MM.1S (cell line): ENCODE data around the gene RAB10.

ENCODE experiments used
- DNase-seq: peaks from one replicate; pipeline ENCODE4 v3.0.0-alpha.2; 2015
- H2AFZ ChIP-seq: fragments of 300-600 bp; sonication (generic); 2 replicates; pipeline ENCODE4 v1.6.0; 2016; ENCODE audit warnings: antibody characterized with exemption, low read length
- H3F3A ChIP-seq: fragments of 300-600 bp; sonication (generic); 2 replicates; pipeline ENCODE4 v1.6.1; 2016; ENCODE audit warnings: mild to moderate bottlenecking, antibody characterized with exemption, low read length, moderate library complexity, mixed read lengths; ENCODE audit not compliant: insufficient read depth
- H3K27ac ChIP-seq: fragments of 300-600 bp; sonication (generic); 2 replicates; pipeline ENCODE4 v1.5.1; 2016; ENCODE audit warnings: mild to moderate bottlenecking, low read length
- H3K27me3 ChIP-seq: fragments of 300-600 bp; sonication (generic); replicated peaks from 2 replicates; pipeline ENCODE4 v1.6.0; 2016; ENCODE audit warnings: low read length; ENCODE audit not compliant: insufficient read depth
- H3K36me3 ChIP-seq: fragments of 300-600 bp; sonication (generic); replicated peaks from 2 replicates; pipeline ENCODE4 v1.6.1; 2016; ENCODE audit warnings: mild to moderate bottlenecking, low read length, mixed read lengths; ENCODE audit not compliant: insufficient read depth
- H3K4me1 ChIP-seq: fragments of 300-600 bp; sonication (generic); 2 replicates; pipeline ENCODE4 v1.6.1; 2016; ENCODE audit warnings: low read length, mixed read lengths
- H3K4me2 ChIP-seq: fragments of 300-600 bp; sonication (generic); 2 replicates; pipeline ENCODE4 v1.6.0; 2016; ENCODE audit warnings: low read depth, low read length
- H3K4me3 ChIP-seq: fragments of 300-600 bp; sonication (generic); 2 replicates; pipeline ENCODE4 v1.5.1; 2016; ENCODE audit warnings: low read length, mixed read lengths
- H3K79me2 ChIP-seq: fragments of 300-600 bp; sonication (generic); 2 replicates; pipeline ENCODE4 v1.6.1; 2016; ENCODE audit warnings: mixed run types, low read length, mixed read lengths
- H3K9ac ChIP-seq: fragments of 300-600 bp; sonication (generic); 2 replicates; pipeline ENCODE4 v1.6.1; 2016; ENCODE audit warnings: low read length, mixed read lengths
- H3K9me2 ChIP-seq: fragments of 300-600 bp; sonication (generic); replicated peaks from 2 replicates; pipeline ENCODE4 v1.6.1; 2016; ENCODE audit warnings: mild to moderate bottlenecking, low read length, mixed read lengths; ENCODE audit not compliant: insufficient read depth
- H3K9me3 ChIP-seq: fragments of 300-600 bp; sonication (generic); replicated peaks from 2 replicates; pipeline ENCODE4 v1.6.1; 2016; ENCODE audit warnings: mild to moderate bottlenecking, low read length, mixed read lengths; ENCODE audit not compliant: insufficient read depth
- H4K20me1 ChIP-seq: fragments of 300-600 bp; sonication (generic); 2 replicates; pipeline ENCODE4 v1.6.1; 2016; ENCODE audit warnings: mild to moderate bottlenecking, low read length, moderate library complexity, mixed read lengths; ENCODE audit not compliant: insufficient read depth
- CTCF ChIP-seq: fragments of 300-600 bp; sonication (generic); IDR thresholded peaks from 2 replicates; pipeline ENCODE4 v1.5.1; 2016; ENCODE audit warnings: antibody characterized with exemption, low read length, mixed read lengths
- EZH2 ChIP-seq: fragments of 300-600 bp; sonication (generic); optimal IDR thresholded peaks from 2 replicates; pipeline ENCODE3; 2017; ENCODE audit warnings: low read depth, mild to moderate bottlenecking, antibody characterized with exemption, low read length, mixed read lengths
- EZH2phosphoT487 ChIP-seq: fragments of 300-600 bp; sonication (generic); IDR thresholded peaks from 2 replicates; pipeline ENCODE4 v1.6.1; 2018; ENCODE audit warnings: antibody characterized with exemption, low read length

RAB10 gene

GRCh38 chr2:26168785-26169184 is 134.9 kb downstream of the RAB10 start:
- Histone ChIP-seq H3K27ac (no peak overlapping the region), H3K9me2 (no peaks in the 10 kb centered on the region), H3K27me3 (peaks cover 8% of the 10 kb centered on the region), H4K20me1 (no peaks in the 10 kb centered on the region), H2AFZ (no peak overlapping the region), H3K79me2 (no peaks in the 10 kb centered on the region), H3K9me3 (no peaks in the 10 kb centered on the region), H3K4me3 (no peak overlapping the region), H3K36me3 (no peaks in the 10 kb centered on the region), H3K4me2 (no peak overlapping the region), H3K9ac (no peak overlapping the region), H3F3A (no peaks in the 10 kb centered on the region), H3K4me1 (no peaks in the 10 kb centered on the region)
- TF ChIP-seq CTCF (no peak), EZH2 (no peak), EZH2phosphoT487 (no peak)
- DNase-seq, result no peak

GRCh38 chr2:26169226-26169625 is 135.3 kb downstream of the RAB10 start:
- no peak overlapping the region for H3K27ac ChIP-seq

GRCh38 chr2:26169681-26170414 is 136.0 kb downstream of the RAB10 start:
- no peaks in the 10 kb centered on the region for H3K4me1 ChIP-seq
- no peaks in the 10 kb centered on the region for H3K9me3 ChIP-seq
- DNase-seq, result no peak
- H3K9ac ChIP-seq, result no peak overlapping the region
- peaks cover 17% of the 10 kb centered on the region for H3K27me3 ChIP-seq
- H3F3A ChIP-seq, result no peaks in the 10 kb centered on the region
- H3K9me2 ChIP-seq, result no peaks in the 10 kb centered on the region
- H4K20me1 ChIP-seq, result no peaks in the 10 kb centered on the region
- no peak overlapping the region for H3K4me2 ChIP-seq
- no peak overlapping the region for H3K27ac ChIP-seq
- no peaks in the 10 kb centered on the region for H3K79me2 ChIP-seq
- no peak for TF ChIP-seq EZH2
- no peak for TF ChIP-seq EZH2phosphoT487
- no peak for TF ChIP-seq CTCF
- H3K4me3 ChIP-seq, result no peak overlapping the region
- H2AFZ ChIP-seq, result no peak overlapping the region
- no peaks in the 10 kb centered on the region for H3K36me3 ChIP-seq

More at GRCh38 chr2:26169226-26169625, 135.3 kb downstream of the RAB10 start:
- Histone ChIP-seq H3K4me1 (no peaks in the 10 kb centered on the region), H2AFZ (no peak overlapping the region), H4K20me1 (no peaks in the 10 kb centered on the region), H3K36me3 (no peaks in the 10 kb centered on the region), H3K79me2 (no peaks in the 10 kb centered on the region), H3K4me2 (no peak overlapping the region), H3K9me3 (no peaks in the 10 kb centered on the region), H3K9me2 (no peaks in the 10 kb centered on the region), H3K9ac (no peak overlapping the region), H3K27me3 (peaks cover 12% of the 10 kb centered on the region), H3K4me3 (no peak overlapping the region), H3F3A (no peaks in the 10 kb centered on the region)
- no peak for DNase-seq
- TF ChIP-seq EZH2phosphoT487, result no peak

- Histone ChIP-seq H2AFZ (no peak overlapping the region), H3F3A (no peaks in the 10 kb centered on the region), H3K9me2 (no peaks in the 10 kb centered on the region), H3K9ac (no peak overlapping the region), H3K27ac (no peak overlapping the region), H3K27me3 (peaks cover 17% of the 10 kb centered on the region), H3K36me3 (no peaks in the 10 kb centered on the region), H3K79me2 (no peaks in the 10 kb centered on the region), H3K9me3 (no peaks in the 10 kb centered on the region), H4K20me1 (no peaks in the 10 kb centered on the region), H3K4me3 (no peak overlapping the region), H3K4me2 (no peak overlapping the region), H3K4me1 (no peaks in the 10 kb centered on the region)
- no peak for TF ChIP-seq EZH2phosphoT487
- no peak for TF ChIP-seq EZH2
- no peak for TF ChIP-seq CTCF
- DNase-seq, result no peak
These were observed 136.9 kb downstream of the RAB10 start for GRCh38 chr2:26170795-26171194.
